Liver (tissue), 9 donors: ENCODE results near the gene FAM83D. TPM values are rescaled to one million over a fixed set of nuclear protein-coding genes. Genes with fewer than 3 reads are reported as not detected.

Experiments used
- DNase-seq: peaks from one replicate; pipeline ENCODE4 v3.0.0-alpha.2; 2017; ENCODE audit warnings: low spot score
- H3K27ac ChIP-seq, 2 donors: one replicate each; pipeline ENCODE4 v1.7.0; 2013; ENCODE audit warnings: inconsistent platforms in 2 of 2, low read length in 2 of 2, control low read depth in 1 of 2, low read depth in 1 of 2, mild to moderate bottlenecking in 1 of 2
- H3K27me3 ChIP-seq, 4 donors: one replicate each; pipeline versions ENCODE4 v1.6.1 to v1.7.0; 2013; ENCODE audit warnings: low read length in 3 of 4, inconsistent platforms in 1 of 4, mild to moderate bottlenecking in 1 of 4, moderate library complexity in 1 of 4; ENCODE audit not compliant: control insufficient read depth in 4 of 4, insufficient read depth in 4 of 4
- H3K36me3 ChIP-seq, 4 donors: one replicate each; pipeline versions ENCODE4 v1.6.1 to v1.7.0; 2013; ENCODE audit warnings: low read length in 3 of 4, mild to moderate bottlenecking in 3 of 4, low read depth in 1 of 4, moderate library complexity in 1 of 4; ENCODE audit not compliant: control insufficient read depth in 4 of 4, insufficient read depth in 3 of 4
- H3K4me1 ChIP-seq, 4 donors: one replicate each; pipeline versions ENCODE4 v1.6.1 to v1.7.0; 2013; ENCODE audit warnings: low read length in 3 of 4, mild to moderate bottlenecking in 3 of 4, moderate library complexity in 1 of 4; ENCODE audit not compliant: control insufficient read depth in 4 of 4, insufficient read depth in 4 of 4
- H3K4me3 ChIP-seq, 3 donors: one replicate each; pipeline versions ENCODE4 v1.6.1 to v1.7.0; 2013; ENCODE audit warnings: low read length in 3 of 3, control low read depth in 1 of 3, low read depth in 1 of 3, mild to moderate bottlenecking in 1 of 3
- H3K9ac ChIP-seq, 2 donors: one replicate each; pipeline ENCODE4 v1.7.0; 2013; ENCODE audit warnings: low read length in 2 of 2, mild to moderate bottlenecking in 2 of 2, moderate library complexity in 2 of 2, control low read depth in 1 of 2, low read depth in 1 of 2
- H3K9me3 ChIP-seq, 4 donors: one replicate each; pipeline versions ENCODE4 v1.6.1 to v1.7.0; 2013; ENCODE audit warnings: low read length in 3 of 4; ENCODE audit not compliant: control insufficient read depth in 4 of 4
- CTCF ChIP-seq: fragments of 150-350 bp; IDR thresholded peaks from 2 replicates; pipeline ENCODE4 v1.5.1; 2017; ENCODE audit warnings: improper control_type of control experiment, low read depth, low read length; ENCODE audit not compliant: missing input control
- HNF4A ChIP-seq, 2 donors: conservative IDR thresholded peaks; 2 replicates each; pipeline ENCODE4 v1.6.1; 2016; ENCODE audit warnings: antibody characterized with exemption in 2 of 2, mild to moderate bottlenecking in 2 of 2
- MAX ChIP-seq: IDR thresholded peaks from 2 replicates; pipeline ENCODE4 v1.6.1; 2016; ENCODE audit warnings: antibody characterized with exemption
- NR2F2 ChIP-seq: IDR thresholded peaks from 2 replicates; pipeline ENCODE4 v1.6.1; 2016; ENCODE audit warnings: antibody characterized with exemption
- REST ChIP-seq: IDR thresholded peaks from 2 replicates; pipeline ENCODE4 v1.6.1; 2016; ENCODE audit warnings: antibody characterized with exemption, mild to moderate bottlenecking
- SP1 ChIP-seq: IDR thresholded peaks from 2 replicates; pipeline ENCODE4 v1.6.1; 2018; ENCODE audit warnings: antibody characterized with exemption, mild to moderate bottlenecking
- YY1 ChIP-seq: IDR thresholded peaks from 2 replicates; pipeline ENCODE4 v1.6.1; 2016; ENCODE audit warnings: antibody characterized with exemption, mild to moderate bottlenecking
- WGBS: extraction: QIAGEN DNeasy Blood & Tissue Kit; methylation state at CpG from one replicate; pipeline ENCODE4 v1.1.7; 2013; 5-methylcytosine and 5-hydroxymethylcytosine counted together
- polyA plus RNA-seq, 2 donors: library from polyadenylated mRNA; stranded (reverse) in 1 of 2; unstranded in 1 of 2; fragments of 200-250 nt in 1 of 2; fragments of >200 nt in 1 of 2; fragmentation: Nextera tagmentation in 1 of 2; extraction: Ambion mirVana in 1 of 2; gene quantifications; one replicate each; pipeline versions ENCODE4 v1.2.1 to v1.2.3, GENCODE V29; 2013 to 2015
- total RNA-seq, 2 donors: library from RNA; depleted of rRNA; stranded (reverse); fragments of >200 nt; gene quantifications; one replicate each; pipeline ENCODE4 v1.2.3, GENCODE V29; 2014
- donor health status: healthy.
- donor health status: healthy.
- donor health status: healthy.
- donor health status: healthy.
- donor health status: healthy.

FAM83D gene
- total and polyA plus RNA-seq, 4 donors: 1.1 to 28.2 (median 2.7) TPM

GRCh38 chr20:38877483-38877882, 48.7 kb upstream of the FAM83D start:
- 86% methylated on average over 6 of the region's 6 CpGs for WGBS

GRCh38 chr20:38878866-38879265, 47.4 kb upstream of the FAM83D start:
- Histone ChIP-seq H3K27ac (no peak overlapping the region), H3K9ac (no peak overlapping the region), H3K9me3 (no peaks in the 10 kb centered on the region), H3K4me3 (no peak overlapping the region), H3K36me3 (no peaks in the 10 kb centered on the region), H3K4me1 (peaks cover 2 to 12% (median 7%) of the 10 kb centered on the region in 4 donors), H3K27me3 (no peaks in the 10 kb centered on the region)
- TF ChIP-seq REST: peak; percentile 97
- TF ChIP-seq MAX: no peak
- 21% methylated on average over 9 of the region's 9 CpGs for WGBS
- no peak for DNase-seq

More at GRCh38 chr20:38877483-38877882, 48.7 kb upstream of the FAM83D start:
- Histone ChIP-seq H3K9ac (no peak overlapping the region), H3K4me3 (no peak overlapping the region), H3K9me3 (no peaks in the 10 kb centered on the region), H3K4me1 (peaks cover 2 to 10% (median 6%) of the 10 kb centered on the region in 4 donors), H3K27me3 (no peaks in the 10 kb centered on the region), H3K36me3 (no peaks in the 10 kb centered on the region), H3K27ac (no peak overlapping the region)
- TF ChIP-seq CTCF: no peak
- DNase-seq: no peak

GRCh38 chr20:38880952-38881735, 45.1 kb upstream of the FAM83D start:
- Histone ChIP-seq H3K9me3 (no peaks in the 10 kb centered on the region), H3K4me3 (no peak overlapping the region), H3K4me1 (peaks cover 0 to 5% (median 0%) of the 10 kb centered on the region in 4 donors), H3K27me3 (no peaks in the 10 kb centered on the region), H3K36me3 (no peaks in the 10 kb centered on the region), H3K9ac (no peak overlapping the region), H3K27ac (no peak overlapping the region)
- WGBS: 78% methylated on average over 14 of the region's 14 CpGs
- DNase-seq: no peak
- TF ChIP-seq CTCF: no peak
- TF ChIP-seq MAX: no peak
- TF ChIP-seq HNF4A (conservative IDR thresholded peaks at IDR 0.05): no peak
- TF ChIP-seq NR2F2: no peak
- TF ChIP-seq SP1: no peak
- no peak for TF ChIP-seq YY1
